ENCODE data around the gene B4GALT1. TPM values are rescaled to one million over a fixed set of nuclear protein-coding genes. Genes with fewer than 3 reads are reported as not detected.

B4GALT1 gene
- total and polyA plus RNA-seq, 2 donors (not counting 3 experiments of a cell fraction or from before 2014, with no cell fraction given) = 61.4 to 66.5 TPM

DNA sequence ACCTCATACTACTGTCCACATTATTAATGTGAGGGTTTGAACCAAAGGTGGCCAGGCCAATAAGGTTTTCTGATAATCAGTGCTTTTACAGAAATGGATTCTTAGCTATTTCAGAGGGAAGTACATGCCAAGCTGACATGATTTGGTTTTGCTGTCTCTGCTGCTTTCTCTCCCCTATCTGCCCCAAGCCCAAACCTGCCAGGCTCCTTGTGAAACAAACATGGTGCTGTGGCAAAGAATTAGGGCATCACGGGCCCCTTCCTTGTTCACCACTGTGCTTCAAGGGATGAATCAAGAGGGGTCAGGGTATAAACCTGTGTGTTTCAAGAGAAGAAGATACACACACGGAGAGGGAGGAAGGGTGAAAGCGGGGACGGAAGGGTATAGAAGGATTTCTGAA is 49.3 kb downstream of the B4GALT1 start:
- H3K79me2 ChIP-seq (ENCODE audit: control insufficient read depth, insufficient read depth, low read length) = no peaks in the 10 kb centered on the region
- DNase-seq (ENCODE audit: low read depth, low spot score) (no peak), FAIRE-seq (no peak)
- no peaks in the 10 kb centered on the region for H3K9me3 ChIP-seq (replicated peaks; ENCODE audit: control insufficient read depth, insufficient read depth, low read length)
- no peak overlapping the region for H3K4me2 ChIP-seq (ENCODE audit: insufficient read depth, low read length)
- H4K20me1 ChIP-seq (replicated peaks; ENCODE audit: control insufficient read depth, extremely low read depth, insufficient read depth, low read length) = no peaks in the 10 kb centered on the region
- no peak overlapping the region for H3K9ac ChIP-seq (replicated peaks; ENCODE audit: extremely low read depth, insufficient read depth, low read length)
- dilution Hi-C loops (cut with MboI; ENCODE audit: extremely low pct_ligation_motif_present, low sequenced_read_pairs) (no loop called here), intact Hi-C loops (cut with micrococcal nuclease) (no loop called here)
- no peak overlapping the region for H3K27ac ChIP-seq (ENCODE audit: insufficient read depth, low read depth, low read length)
- no peaks in the 10 kb centered on the region for H3K9me1 ChIP-seq (replicated peaks; ENCODE audit: control insufficient read depth, extremely low read depth, insufficient read depth, low read length)
- H3K36me3 ChIP-seq (ENCODE audit: control insufficient read depth in 2 of 2, extremely low read depth in 1 of 2, insufficient read depth in 2 of 2, low read length in 2 of 2) = peaks cover 0 to 20% of the 10 kb centered on the region in 2 experiments
- CTCF ChIA-PET = no interaction called here
- no peaks in the 10 kb centered on the region for H3K27me3 ChIP-seq (ENCODE audit: control insufficient read depth in 2 of 2, insufficient read depth in 2 of 2, low read length in 2 of 2)
- TF ChIP-seq EZH2 (IDR thresholded peaks at IDR 0.05; ENCODE audit: borderline replicate concordance, low read depth, low read length, severe bottlenecking) = no peak
- no peak for TF ChIP-seq GATA2 (IDR thresholded peaks at IDR 0.05; ENCODE audit: insufficient read depth, insufficient read length, low read depth, low read length)
- no peak for TF ChIP-seq POLR2AphosphoS5 (IDR thresholded peaks at IDR 0.05; ENCODE audit: insufficient read depth, low read depth, low read length)
- no peak for TF ChIP-seq CTCF (IDR thresholded peaks at IDR 0.05; ENCODE audit: extremely low read depth in 1 of 2, insufficient read depth in 1 of 2, low read depth in 1 of 2, low read length in 2 of 2)
- POLR2A ChIA-PET = no interaction called here
- no peak overlapping the region for H3K4me3 ChIP-seq (replicated peaks in 1 of 3; ENCODE audit: insufficient read depth in 1 of 3, low read depth in 1 of 3, low read length in 3 of 3)
- H3K4me1 ChIP-seq (ENCODE audit: control insufficient read depth, extremely low read depth, insufficient read depth, low read length) = no peaks in the 10 kb centered on the region
- no TSS peak for BruUV-seq (replicated peaks)
- no peak overlapping the region for H2AFZ ChIP-seq (ENCODE audit: low read depth, low read length)

- no peak overlapping the region for H3K9ac ChIP-seq (replicated peaks; ENCODE audit: extremely low read depth, insufficient read depth, low read length)
- H3K9me1 ChIP-seq (replicated peaks; ENCODE audit: control insufficient read depth, extremely low read depth, insufficient read depth, low read length) = no peaks in the 10 kb centered on the region
- DNase-seq (ENCODE audit: low read depth, low spot score) = no peak
- no peaks in the 10 kb centered on the region for H4K20me1 ChIP-seq (replicated peaks; ENCODE audit: control insufficient read depth, extremely low read depth, insufficient read depth, low read length)
- no TSS peak for BruUV-seq (replicated peaks)
- CTCF ChIA-PET = no interaction called here
- no peak for TF ChIP-seq POLR2AphosphoS5 (IDR thresholded peaks at IDR 0.05; ENCODE audit: insufficient read depth, low read depth, low read length)
- TF ChIP-seq MYC (IDR thresholded peaks at IDR 0.05; ENCODE audit: low read depth, low read length) = no peak
- TF ChIP-seq JUN (IDR thresholded peaks at IDR 0.05; ENCODE audit: borderline replicate concordance, insufficient read depth, insufficient read length, low read depth) = no peak
- no peak for TF ChIP-seq POLR2A (IDR thresholded peaks at IDR 0.05; ENCODE audit: low read depth, low read length)
- TF ChIP-seq EZH2 (IDR thresholded peaks at IDR 0.05; ENCODE audit: borderline replicate concordance, low read depth, low read length, severe bottlenecking) = no peak
- TF ChIP-seq FOS (IDR thresholded peaks at IDR 0.05; ENCODE audit: borderline replicate concordance, insufficient read depth, low read length) = no peak
- no peak for TF ChIP-seq MAX (IDR thresholded peaks at IDR 0.05; ENCODE audit: insufficient read depth, insufficient read length)
- TF ChIP-seq GATA2 (IDR thresholded peaks at IDR 0.05; ENCODE audit: insufficient read depth, insufficient read length, low read depth, low read length) = no peak
- no peak for TF ChIP-seq CTCF (IDR thresholded peaks at IDR 0.05; ENCODE audit: extremely low read depth in 1 of 2, insufficient read depth in 1 of 2, low read depth in 1 of 2, low read length in 2 of 2)
- no peaks in the 10 kb centered on the region for H3K79me2 ChIP-seq (ENCODE audit: control insufficient read depth, insufficient read depth, low read length)
- no peak overlapping the region for H3K4me2 ChIP-seq (ENCODE audit: insufficient read depth, low read length)
- POLR2A ChIA-PET = no interaction called here
- H3K4me1 ChIP-seq (ENCODE audit: control insufficient read depth, extremely low read depth, insufficient read depth, low read length) = no peaks in the 10 kb centered on the region
- H3K4me3 ChIP-seq (replicated peaks in 1 of 3; ENCODE audit: insufficient read depth in 1 of 3, low read depth in 1 of 3, low read length in 3 of 3) = no peak overlapping the region
- intact Hi-C loops (cut with micrococcal nuclease) (no loop called here), dilution Hi-C loops (cut with MboI; ENCODE audit: extremely low pct_ligation_motif_present, low sequenced_read_pairs) (no loop called here)
- H3K36me3 ChIP-seq (ENCODE audit: control insufficient read depth in 2 of 2, extremely low read depth in 1 of 2, insufficient read depth in 2 of 2, low read length in 2 of 2) = peaks cover 0 to 20% of the 10 kb centered on the region in 2 experiments
- no peak overlapping the region for H2AFZ ChIP-seq (ENCODE audit: low read depth, low read length)
- H3K27me3 ChIP-seq (ENCODE audit: control insufficient read depth in 2 of 2, insufficient read depth in 2 of 2, low read length in 2 of 2) = no peaks in the 10 kb centered on the region
- no peaks in the 10 kb centered on the region for H3K9me3 ChIP-seq (replicated peaks; ENCODE audit: control insufficient read depth, insufficient read depth, low read length)
- no peak overlapping the region for H3K27ac ChIP-seq (ENCODE audit: insufficient read depth, low read depth, low read length)
- no peak for FAIRE-seq
Measured at GRCh38 chr9:33117306-33117705, 49.8 kb downstream of the B4GALT1 start.

Measured in endothelial cell of umbilical vein (primary cell).